ENCODE measurements around the gene HOXA13. TPM values are rescaled to one million over a fixed set of nuclear protein-coding genes. Genes with fewer than 3 reads are reported as not detected.
A peak's percentile ranks its signal among the peaks of the same experiment; 100 is the strongest.

The HOXA13 gene
- total and polyA plus RNA-seq, 2 experiments from 2014 or later, result not detected

DNA sequence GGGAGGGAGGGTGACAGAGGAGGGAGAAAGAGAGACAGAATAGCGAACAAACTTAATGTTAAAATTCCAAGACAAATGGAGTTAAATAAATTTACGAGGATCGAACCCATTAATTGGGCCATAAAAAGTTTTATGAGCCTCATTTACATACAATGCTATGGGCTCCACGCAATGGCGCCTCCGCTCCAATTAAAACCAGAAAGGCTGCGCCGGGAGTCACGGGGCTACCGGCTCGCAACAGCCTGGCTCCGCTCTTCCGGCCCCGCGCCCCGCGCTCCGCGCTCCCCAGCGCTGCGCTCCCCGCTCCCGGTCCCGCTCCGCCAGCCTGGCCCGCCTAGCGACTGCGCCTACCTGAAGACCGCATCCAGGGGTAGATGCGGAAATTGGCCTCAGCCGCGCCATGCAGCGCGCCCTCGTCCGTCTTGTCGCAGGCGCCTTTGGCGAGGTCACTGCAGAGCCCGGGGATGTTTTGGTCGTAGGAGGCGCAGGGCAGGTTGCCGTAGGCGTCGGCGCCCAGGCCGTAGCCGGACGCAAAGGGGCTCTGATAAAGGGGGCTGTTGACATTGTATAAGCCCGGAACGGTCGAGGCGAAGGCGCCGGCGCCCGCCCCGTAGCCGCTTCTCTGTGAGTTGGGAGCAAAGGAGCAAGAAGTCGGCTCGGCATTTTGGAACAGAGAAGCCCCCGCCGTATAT is 43.9 kb downstream of the HOXA13 start:
- peaks cover 100% of the 10 kb centered on the region for H3K27me3 ChIP-seq (ENCODE audit: insufficient read depth)
- Mint-ChIP-seq H3K4me1 (peaks cover 20% of the 10 kb centered on the region), H3K36me3 (ENCODE audit: low read depth) (no peaks in the 10 kb centered on the region; the same call in 2 of the 3 replicates), H3K4me3 (peak overlapping the region; percentile 72), H3K27me3 (ENCODE audit: insufficient read depth, low read depth, poor library complexity) (peaks cover 99% of the 10 kb centered on the region), H3K9me3 (peaks cover 12% of the 10 kb centered on the region; the same call in 2 of the 3 replicates), H3K27ac (no peak overlapping the region)
- peaks cover 30% of the 10 kb centered on the region for H3F3A ChIP-seq (replicated peaks; ENCODE audit: low read depth)
- peak overlapping the region; percentile 93 for H2AFZ ChIP-seq
- peaks cover 4% of the 10 kb centered on the region; the same call in 1 of the 2 replicates for H3K4me1 ChIP-seq (ENCODE audit: insufficient read depth)
- peak overlapping the region; percentile 83 for H3K4me2 ChIP-seq
- H3K4me3 ChIP-seq, result peak overlapping the region; percentile 56
- no peak overlapping the region for H3K27ac ChIP-seq (ENCODE audit: low read depth)
- ATAC-seq (peak; percentile 5), DNase-seq (ENCODE audit: low spot score) (peak; percentile 54)
- no peaks in the 10 kb centered on the region for H3K36me3 ChIP-seq (ENCODE audit: insufficient read depth)
- H3K9me2 ChIP-seq (ENCODE audit: insufficient read depth), result no peaks in the 10 kb centered on the region
- H4K20me1 ChIP-seq (replicated peaks; ENCODE audit: insufficient read depth), result peaks cover 50% of the 10 kb centered on the region
- H3K79me2 ChIP-seq (replicated peaks; ENCODE audit: insufficient read depth), result no peaks in the 10 kb centered on the region
- TF ChIP-seq NANOG (IDR thresholded peaks at IDR 0.05; ENCODE audit: borderline replicate concordance), result no peak
- TF ChIP-seq ZNF114 (CRISPR knock-in tag; IDR thresholded peaks at IDR 0.05), result no peak
- no peak for TF ChIP-seq POLR2AphosphoS5 (IDR thresholded peaks at IDR 0.05; ENCODE audit: low read depth)
- TF ChIP-seq, protein P1, sequence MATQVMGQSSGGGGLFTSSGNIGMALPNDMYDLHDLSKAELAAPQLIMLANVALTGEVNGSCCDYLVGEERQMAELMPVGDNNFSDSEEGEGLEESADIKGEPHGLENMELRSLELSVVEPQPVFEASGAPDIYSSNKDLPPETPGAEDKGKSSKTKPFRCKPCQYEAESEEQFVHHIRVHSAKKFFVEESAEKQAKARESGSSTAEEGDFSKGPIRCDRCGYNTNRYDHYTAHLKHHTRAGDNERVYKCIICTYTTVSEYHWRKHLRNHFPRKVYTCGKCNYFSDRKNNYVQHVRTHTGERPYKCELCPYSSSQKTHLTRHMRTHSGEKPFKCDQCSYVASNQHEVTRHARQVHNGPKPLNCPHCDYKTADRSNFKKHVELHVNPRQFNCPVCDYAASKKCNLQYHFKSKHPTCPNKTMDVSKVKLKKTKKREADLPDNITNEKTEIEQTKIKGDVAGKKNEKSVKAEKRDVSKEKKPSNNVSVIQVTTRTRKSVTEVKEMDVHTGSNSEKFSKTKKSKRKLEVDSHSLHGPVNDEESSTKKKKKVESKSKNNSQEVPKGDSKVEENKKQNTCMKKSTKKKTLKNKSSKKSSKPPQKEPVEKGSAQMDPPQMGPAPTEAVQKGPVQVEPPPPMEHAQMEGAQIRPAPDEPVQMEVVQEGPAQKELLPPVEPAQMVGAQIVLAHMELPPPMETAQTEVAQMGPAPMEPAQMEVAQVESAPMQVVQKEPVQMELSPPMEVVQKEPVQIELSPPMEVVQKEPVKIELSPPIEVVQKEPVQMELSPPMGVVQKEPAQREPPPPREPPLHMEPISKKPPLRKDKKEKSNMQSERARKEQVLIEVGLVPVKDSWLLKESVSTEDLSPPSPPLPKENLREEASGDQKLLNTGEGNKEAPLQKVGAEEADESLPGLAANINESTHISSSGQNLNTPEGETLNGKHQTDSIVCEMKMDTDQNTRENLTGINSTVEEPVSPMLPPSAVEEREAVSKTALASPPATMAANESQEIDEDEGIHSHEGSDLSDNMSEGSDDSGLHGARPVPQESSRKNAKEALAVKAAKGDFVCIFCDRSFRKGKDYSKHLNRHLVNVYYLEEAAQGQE (IDR thresholded peaks at IDR 0.05; ENCODE audit: unreplicated experiment), result no peak
- TF ChIP-seq ZNF331 (CRISPR knock-in tag; IDR thresholded peaks at IDR 0.05; ENCODE audit: low read depth), result no peak
- no peak for TF ChIP-seq ETS1 (IDR thresholded peaks at IDR 0.05)
- TF ChIP-seq STAT1 (IDR thresholded peaks at IDR 0.05; ENCODE audit: unreplicated experiment), result no peak
- TF ChIP-seq CTCF (conservative IDR thresholded peaks at IDR 0.05; ENCODE audit: low read depth in 2 of 2), result no peak
- no peak for TF ChIP-seq JUNB (IDR thresholded peaks at IDR 0.05; ENCODE audit: unreplicated experiment)
- TF ChIP-seq, protein P2, sequence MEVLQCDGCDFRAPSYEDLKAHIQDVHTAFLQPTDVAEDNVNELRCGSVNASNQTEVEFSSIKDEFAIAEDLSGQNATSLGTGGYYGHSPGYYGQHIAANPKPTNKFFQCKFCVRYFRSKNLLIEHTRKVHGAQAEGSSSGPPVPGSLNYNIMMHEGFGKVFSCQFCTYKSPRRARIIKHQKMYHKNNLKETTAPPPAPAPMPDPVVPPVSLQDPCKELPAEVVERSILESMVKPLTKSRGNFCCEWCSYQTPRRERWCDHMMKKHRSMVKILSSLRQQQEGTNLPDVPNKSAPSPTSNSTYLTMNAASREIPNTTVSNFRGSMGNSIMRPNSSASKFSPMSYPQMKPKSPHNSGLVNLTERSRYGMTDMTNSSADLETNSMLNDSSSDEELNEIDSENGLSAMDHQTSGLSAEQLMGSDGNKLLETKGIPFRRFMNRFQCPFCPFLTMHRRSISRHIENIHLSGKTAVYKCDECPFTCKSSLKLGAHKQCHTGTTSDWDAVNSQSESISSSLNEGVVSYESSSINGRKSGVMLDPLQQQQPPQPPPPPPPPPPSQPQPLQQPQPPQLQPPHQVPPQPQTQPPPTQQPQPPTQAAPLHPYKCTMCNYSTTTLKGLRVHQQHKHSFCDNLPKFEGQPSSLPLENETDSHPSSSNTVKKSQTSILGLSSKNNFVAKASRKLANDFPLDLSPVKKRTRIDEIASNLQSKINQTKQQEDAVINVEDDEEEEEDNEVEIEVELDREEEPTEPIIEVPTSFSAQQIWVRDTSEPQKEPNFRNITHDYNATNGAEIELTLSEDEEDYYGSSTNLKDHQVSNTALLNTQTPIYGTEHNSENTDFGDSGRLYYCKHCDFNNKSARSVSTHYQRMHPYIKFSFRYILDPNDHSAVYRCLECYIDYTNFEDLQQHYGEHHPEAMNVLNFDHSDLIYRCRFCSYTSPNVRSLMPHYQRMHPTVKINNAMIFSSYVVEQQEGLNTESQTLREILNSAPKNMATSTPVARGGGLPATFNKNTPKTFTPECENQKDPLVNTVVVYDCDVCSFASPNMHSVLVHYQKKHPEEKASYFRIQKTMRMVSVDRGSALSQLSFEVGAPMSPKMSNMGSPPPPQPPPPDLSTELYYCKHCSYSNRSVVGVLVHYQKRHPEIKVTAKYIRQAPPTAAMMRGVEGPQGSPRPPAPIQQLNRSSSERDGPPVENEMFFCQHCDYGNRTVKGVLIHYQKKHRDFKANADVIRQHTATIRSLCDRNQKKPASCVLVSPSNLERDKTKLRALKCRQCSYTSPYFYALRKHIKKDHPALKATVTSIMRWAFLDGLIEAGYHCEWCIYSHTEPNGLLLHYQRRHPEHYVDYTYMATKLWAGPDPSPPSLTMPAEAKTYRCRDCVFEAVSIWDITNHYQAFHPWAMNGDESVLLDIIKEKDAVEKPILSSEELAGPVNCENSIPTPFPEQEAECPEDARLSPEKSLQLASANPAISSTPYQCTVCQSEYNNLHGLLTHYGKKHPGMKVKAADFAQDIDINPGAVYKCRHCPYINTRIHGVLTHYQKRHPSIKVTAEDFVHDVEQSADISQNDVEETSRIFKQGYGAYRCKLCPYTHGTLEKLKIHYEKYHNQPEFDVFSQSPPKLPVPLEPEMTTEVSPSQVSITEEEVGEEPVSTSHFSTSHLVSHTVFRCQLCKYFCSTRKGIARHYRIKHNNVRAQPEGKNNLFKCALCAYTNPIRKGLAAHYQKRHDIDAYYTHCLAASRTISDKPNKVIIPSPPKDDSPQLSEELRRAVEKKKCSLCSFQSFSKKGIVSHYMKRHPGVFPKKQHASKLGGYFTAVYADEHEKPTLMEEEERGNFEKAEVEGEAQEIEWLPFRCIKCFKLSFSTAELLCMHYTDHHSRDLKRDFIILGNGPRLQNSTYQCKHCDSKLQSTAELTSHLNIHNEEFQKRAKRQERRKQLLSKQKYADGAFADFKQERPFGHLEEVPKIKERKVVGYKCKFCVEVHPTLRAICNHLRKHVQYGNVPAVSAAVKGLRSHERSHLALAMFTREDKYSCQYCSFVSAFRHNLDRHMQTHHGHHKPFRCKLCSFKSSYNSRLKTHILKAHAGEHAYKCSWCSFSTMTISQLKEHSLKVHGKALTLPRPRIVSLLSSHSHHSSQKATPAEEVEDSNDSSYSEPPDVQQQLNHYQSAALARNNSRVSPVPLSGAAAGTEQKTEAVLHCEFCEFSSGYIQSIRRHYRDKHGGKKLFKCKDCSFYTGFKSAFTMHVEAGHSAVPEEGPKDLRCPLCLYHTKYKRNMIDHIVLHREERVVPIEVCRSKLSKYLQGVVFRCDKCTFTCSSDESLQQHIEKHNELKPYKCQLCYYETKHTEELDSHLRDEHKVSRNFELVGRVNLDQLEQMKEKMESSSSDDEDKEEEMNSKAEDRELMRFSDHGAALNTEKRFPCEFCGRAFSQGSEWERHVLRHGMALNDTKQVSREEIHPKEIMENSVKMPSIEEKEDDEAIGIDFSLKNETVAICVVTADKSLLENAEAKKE (CRISPR knock-in tag; IDR thresholded peaks at IDR 0.05), result no peak
- peak; percentile 98 for TF ChIP-seq EZH2phosphoT487 (IDR thresholded peaks at IDR 0.05; ENCODE audit: unreplicated experiment)
- TF ChIP-seq EZH2 (IDR thresholded peaks at IDR 0.05; ENCODE audit: low read depth, unreplicated experiment), result peak; percentile 96
- no peak for TF ChIP-seq CREB1 (CRISPR knock-in tag; IDR thresholded peaks at IDR 0.05; ENCODE audit: low read depth)

Measured in GM23338 (cell line).